ENCODE measurements around the gene GDF2. TPM values are rescaled to one million over a fixed set of nuclear protein-coding genes. Genes with fewer than 3 reads are reported as not detected.

The GDF2 gene
- total and polyA plus RNA-seq, 4 donors = not detected

- Histone ChIP-seq H3K9me3 (ENCODE audit: control insufficient read depth in 4 of 4, insufficient read depth in 3 of 4, low read length in 3 of 4) (no peaks in the 10 kb centered on the region), H3K27me3 (ENCODE audit: control insufficient read depth in 3 of 3, insufficient read depth in 3 of 3, low read length in 2 of 3) (no peaks in the 10 kb centered on the region), H3K4me1 (ENCODE audit: control insufficient read depth in 5 of 5, insufficient read depth in 5 of 5, low read length in 5 of 5) (peaks cover 0 to under 1% (median 0%) of the 10 kb centered on the region in 5 donors), H3K9ac (ENCODE audit: insufficient read depth in 1 of 2, low read length in 2 of 2) (no peak overlapping the region), H3K36me3 (ENCODE audit: control insufficient read depth in 4 of 4, insufficient read depth in 4 of 4, low read length in 4 of 4) (no peaks in the 10 kb centered on the region), H3K4me3 (no peak overlapping the region), H3K27ac (ENCODE audit: low read depth in 1 of 2, low read length in 1 of 2) (no peak overlapping the region)
- no peak for ATAC-seq (ENCODE audit: insufficient read depth, low FRiP score)
- WGBS, 2 donors = 87 to 88% methylated on average over 14 of the region's 14 CpGs
- no peak for DNase-seq
- no peak for TF ChIP-seq CTCF (IDR thresholded peaks at IDR 0.05; ENCODE audit: control extremely low read depth, extremely low read depth)
Observed at GRCh38 chr10:47351899-47352815, 29.9 kb downstream of the GDF2 start.

GRCh38 chr10:47353351-47353750, 31.1 kb downstream of the GDF2 start:
- 90 to 94% methylated on average over 6 of the region's 6 CpGs for WGBS, 2 donors
- Histone ChIP-seq H3K27me3 (ENCODE audit: control insufficient read depth in 3 of 3, insufficient read depth in 3 of 3, low read length in 2 of 3) (no peaks in the 10 kb centered on the region), H3K4me1 (ENCODE audit: control insufficient read depth in 5 of 5, insufficient read depth in 5 of 5, low read length in 5 of 5) (no peaks in the 10 kb centered on the region), H3K27ac (ENCODE audit: low read depth in 1 of 2, low read length in 1 of 2) (no peak overlapping the region), H3K4me3 (no peak overlapping the region), H3K36me3 (ENCODE audit: control insufficient read depth in 4 of 4, insufficient read depth in 4 of 4, low read length in 4 of 4) (no peaks in the 10 kb centered on the region), H3K9ac (ENCODE audit: insufficient read depth in 1 of 2, low read length in 2 of 2) (no peak overlapping the region), H3K9me3 (ENCODE audit: control insufficient read depth in 4 of 4, insufficient read depth in 3 of 4, low read length in 3 of 4) (no peaks in the 10 kb centered on the region)
- ATAC-seq (ENCODE audit: insufficient read depth, low FRiP score) (no peak), DNase-seq (no peak)
- no peak for TF ChIP-seq CTCF (IDR thresholded peaks at IDR 0.05; ENCODE audit: control extremely low read depth, extremely low read depth)

- WGBS, 2 donors = 78 to 82% methylated on average over 4 of the region's 4 CpGs
- Histone ChIP-seq H3K4me1 (ENCODE audit: control insufficient read depth in 5 of 5, insufficient read depth in 5 of 5, low read length in 5 of 5) (no peaks in the 10 kb centered on the region), H3K27me3 (ENCODE audit: control insufficient read depth in 3 of 3, insufficient read depth in 3 of 3, low read length in 2 of 3) (no peaks in the 10 kb centered on the region), H3K9me3 (ENCODE audit: control insufficient read depth in 4 of 4, insufficient read depth in 3 of 4, low read length in 3 of 4) (no peaks in the 10 kb centered on the region), H3K27ac (ENCODE audit: low read depth in 1 of 2, low read length in 1 of 2) (no peak overlapping the region), H3K4me3 (no peak overlapping the region), H3K9ac (ENCODE audit: insufficient read depth in 1 of 2, low read length in 2 of 2) (no peak overlapping the region), H3K36me3 (ENCODE audit: control insufficient read depth in 4 of 4, insufficient read depth in 4 of 4, low read length in 4 of 4) (no peaks in the 10 kb centered on the region)
- DNase-seq (peak in 1 of 3 donors; percentile 11), ATAC-seq (ENCODE audit: insufficient read depth, low FRiP score) (no peak)
- no peak for TF ChIP-seq CTCF (IDR thresholded peaks at IDR 0.05; ENCODE audit: control extremely low read depth, extremely low read depth)
Observed at GRCh38 chr10:47354165-47354564, 31.9 kb downstream of the GDF2 start.

All from lung (tissue), 12 donors.